Pancreas (tissue), 10 donors: ENCODE results near the gene UVRAG. TPM values are rescaled to one million over a fixed set of nuclear protein-coding genes. Genes with fewer than 3 reads are reported as not detected.
"Not testable (repeated sequence)": the region's sequence is repeated elsewhere in the genome, so short reads cannot be mapped to it uniquely, and the experiment has no call there.

Experiments used
- ATAC-seq, 4 donors: fragments of 200-7000 bp; cut with Tn5 transposase; one replicate each; pipeline versions ENCODE4 v1.8.0 to v1.9.1; 2020; ENCODE audit warnings: mild to moderate bottlenecking in 4 of 4, moderate library complexity in 4 of 4
- DNase-seq, 6 donors: peaks; one replicate each; pipeline ENCODE4 v3.0.0-alpha.2; 2020
- FAIRE-seq: peaks from 2 replicates; lab custom pipeline; 2012; peaks lifted over from hg19 to GRCh38; lab: Jason Lieb, UNC
- H3K27ac ChIP-seq, 4 donors: fragments of 200-600 bp; sonication (generic); 1 replicate in 3 of 4; 2 replicates in 1 of 4; pipeline versions ENCODE4 v1.5.0 to v1.8.0; 2020
- H3K27me3 ChIP-seq, 4 donors: fragments of 200-600 bp; one replicate each; pipeline ENCODE4 v1.8.0; 2021
- H3K36me3 ChIP-seq, 3 donors: fragments of 200-600 bp; sonication (generic) in 1 of 3; one replicate each; pipeline versions ENCODE4 v1.5.0 to v1.8.0; 2020 to 2021
- H3K4me1 ChIP-seq, 3 donors: fragments of 200-600 bp; one replicate each; pipeline ENCODE4 v1.8.0; 2021
- H3K4me3 ChIP-seq, 4 donors: fragments of 200-600 bp; sonication (generic) in 2 of 4; one replicate each; pipeline versions ENCODE4 v1.5.0 to v1.8.0; 2020 to 2021
- H3K9me3 ChIP-seq, 4 donors: fragments of 200-600 bp; one replicate each; pipeline ENCODE4 v1.8.0; 2021
- CTCF ChIP-seq, 4 donors: fragments of 200-600 bp; sonication (generic) in 3 of 4; IDR thresholded peaks; one replicate each; pipeline versions ENCODE4 v1.5.0 to v1.8.0; 2021; ENCODE audit warnings: antibody characterized with exemption in 4 of 4
- WGBS, 2 donors: extraction: QIAGEN DNeasy Blood & Tissue Kit; methylation state at CpG; one replicate each; pipeline ENCODE4 v1.1.7; 2013; 5-methylcytosine and 5-hydroxymethylcytosine counted together
- intact Hi-C, 3 donors: fragments of 100-400 bp; cut with DNase I; formaldehyde crosslinking; loops; one replicate each; pipeline versions ENCODE4 v1.11.1 to v1.14.2; 2022
- polyA plus RNA-seq, 2 donors: library from polyadenylated mRNA; stranded (reverse); fragments of 200-250 nt; gene quantifications; one replicate each; pipeline ENCODE4 v1.2.3, GENCODE V29; 2013
- total RNA-seq, 6 donors: library from RNA; stranded (reverse); fragmentation: NEBNext Ultra II Directional in 4 of 6; extraction: Animal tissue kit (Norgen Biotek cat#: 25700) in 4 of 6; gene quantifications; one replicate each; pipeline versions ENCODE4 v1.2.1 to v1.2.4, GENCODE V29; 2021 to 2023
- donor health status: healthy with polysubstance abuse.
- donor health status: DM: no; HTN: no; CAD: no; lungs with moderate emphysema.
- donor health status: DM: no; HTN: no; CAD: no.
- donor health status: control.
- donor health status: control.
- donor health status: Bipolar disorder and iron deficiency.
- donor health status: DM: yes; HTN: yes; CAD: no.
- donor health status: DM: no; HTN: no; CAD: no.
- donor health status: DM: no; HTN: no; CAD: no.
- donor health status: DM: yes; HTN: yes; CAD: no.

UVRAG gene
- total and polyA plus RNA-seq, 8 donors = 3.3 to 17.2 (median 7.6) TPM

DNA sequence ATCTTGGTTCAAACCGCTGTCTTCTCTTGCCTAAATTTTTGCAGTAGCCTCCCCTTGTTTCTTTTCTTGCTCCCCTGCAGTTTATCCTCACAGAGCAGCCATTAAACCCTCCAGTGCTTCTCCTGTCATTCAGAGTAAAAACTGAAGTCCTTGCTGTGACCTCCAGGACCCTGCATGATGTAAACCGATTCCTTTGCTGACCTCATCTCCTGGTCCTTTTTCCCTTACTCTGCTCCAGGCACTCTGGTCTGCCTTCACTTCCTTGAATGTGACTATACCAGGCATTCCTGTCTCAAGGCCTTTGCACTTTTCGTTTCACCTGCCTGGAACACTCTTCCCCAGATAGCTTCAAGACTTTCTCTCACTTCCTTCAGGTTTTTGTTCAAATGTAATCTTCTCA lies 239.3 kb downstream of the UVRAG start:
- H3K9me3 ChIP-seq = no peaks in the 10 kb centered on the region
- ATAC-seq = no peak
- no peak overlapping the region for H3K27ac ChIP-seq
- no peak for TF ChIP-seq CTCF (IDR thresholded peaks at IDR 0.05)
- DNase-seq = no peak
- no peaks in the 10 kb centered on the region for H3K36me3 ChIP-seq
- 89 to 91% methylated on average over 3 of the region's 3 CpGs for WGBS, 2 donors
- H3K4me1 ChIP-seq = no peaks in the 10 kb centered on the region
- H3K4me3 ChIP-seq = no peak overlapping the region
- no peaks in the 10 kb centered on the region for H3K27me3 ChIP-seq
- FAIRE-seq = no peak
- intact Hi-C loops = no loop called here

GRCh38 chr11:76056876-76057275 lies 241.9 kb downstream of the UVRAG start:
- intact Hi-C loops = no loop called here
- ATAC-seq (no peak), FAIRE-seq (no peak), DNase-seq (no peak)
- H3K4me1 ChIP-seq = no peaks in the 10 kb centered on the region
- TF ChIP-seq CTCF (IDR thresholded peaks at IDR 0.05) = no peak
- 84 to 100% methylated on average over 1 of the region's 1 CpG for WGBS, 2 donors
- no peaks in the 10 kb centered on the region for H3K27me3 ChIP-seq
- H3K36me3 ChIP-seq = no peaks in the 10 kb centered on the region
- H3K9me3 ChIP-seq = no peaks in the 10 kb centered on the region
- H3K27ac ChIP-seq = no peak overlapping the region
- H3K4me3 ChIP-seq = no peak overlapping the region

GRCh38 chr11:76060475-76061036 lies 245.5 kb downstream of the UVRAG start:
- FAIRE-seq, ATAC-seq, H3K27ac ChIP-seq, H3K4me1 ChIP-seq, intact Hi-C loops, H3K27me3 ChIP-seq, H3K36me3 ChIP-seq, H3K9me3 ChIP-seq, H3K4me3 ChIP-seq: not testable (repeated sequence)
- 98% methylated on average over 26 to 35 of the region's 35 CpGs for WGBS, 2 donors
- peak in 2 of 6 donors; percentile 35 to 53 for DNase-seq

- FAIRE-seq (no peak), ATAC-seq (no peak)
- 80 to 90% methylated on average over 6 of the region's 6 CpGs for WGBS, 2 donors
Observed at GRCh38 chr11:76062733-76063132, 247.7 kb downstream of the UVRAG start.

DNA sequence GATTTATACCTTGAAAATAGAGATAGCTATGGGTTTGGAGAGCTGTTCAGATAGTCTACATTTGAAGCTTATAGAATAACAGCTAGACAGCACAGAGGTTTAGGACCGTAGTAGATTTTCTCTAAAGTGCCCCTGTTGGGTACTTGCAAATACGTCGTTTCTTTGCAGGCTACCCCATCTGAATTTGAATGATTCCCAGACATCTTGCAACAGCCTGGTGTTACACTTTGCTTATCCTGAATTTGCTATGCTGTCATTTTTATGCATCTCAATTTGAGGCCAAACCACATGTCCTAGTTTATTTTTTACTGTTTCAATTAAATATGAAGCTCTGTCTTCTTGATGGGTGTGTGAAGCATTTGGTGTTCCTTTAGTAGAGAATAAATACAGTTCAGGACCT lies 249.2 kb downstream of the UVRAG start:
- no peak for TF ChIP-seq CTCF (IDR thresholded peaks at IDR 0.05)
- Histone ChIP-seq H3K36me3 (no peaks in the 10 kb centered on the region), H3K4me3 (no peak overlapping the region), H3K9me3 (no peaks in the 10 kb centered on the region), H3K27ac (no peak overlapping the region), H3K4me1 (peaks cover 4 to 16% (median 4%) of the 10 kb centered on the region in 3 donors), H3K27me3 (no peaks in the 10 kb centered on the region)
- 92 to 95% methylated on average over 3 of the region's 3 CpGs for WGBS, 2 donors
- DNase-seq (no peak), FAIRE-seq (no peak), ATAC-seq (no peak)
- intact Hi-C loops = no loop called here

More at GRCh38 chr11:76062733-76063132, 247.7 kb downstream of the UVRAG start:
- TF ChIP-seq CTCF (IDR thresholded peaks at IDR 0.05) = no peak
- Histone ChIP-seq H3K4me1 (peaks cover 4 to 16% (median 4%) of the 10 kb centered on the region in 3 donors), H3K9me3 (no peaks in the 10 kb centered on the region), H3K4me3 (no peak overlapping the region), H3K27me3 (no peaks in the 10 kb centered on the region), H3K27ac (no peak overlapping the region), H3K36me3 (no peaks in the 10 kb centered on the region)
- intact Hi-C loops = no loop called here
- DNase-seq = no peak
